Ramos (cell line): ENCODE results near the gene UTS2.

ENCODE experiments used
- in situ Hi-C: fragments of 300-500 bp; cut with MboI; formaldehyde crosslinking; loops from one replicate; pipeline ENCODE4 v1.14.3; 2022; ENCODE audit warnings: low sequenced_read_pairs; ENCODE audit not compliant: unreplicated experiment

The UTS2 gene

GRCh38 chr1:7865978-7866377 lies 13.1 kb upstream of the UTS2 start:
- in situ Hi-C loops = no loop called here

- in situ Hi-C loops = no loop called here
Measured at GRCh38 chr1:7863756-7864328, 11.0 kb upstream of the UTS2 start.

GRCh38 chr1:7862211-7863060 lies 9.6 kb upstream of the UTS2 start:
- in situ Hi-C loops = no loop called here

GRCh38 chr1:7861452-7861851 lies 8.6 kb upstream of the UTS2 start:
- in situ Hi-C loops = no loop called here

GRCh38 chr1:7860130-7860529 lies 7.3 kb upstream of the UTS2 start:
- in situ Hi-C loops = no loop called here

- in situ Hi-C loops = no loop called here
Measured at GRCh38 chr1:7859406-7859805, 6.5 kb upstream of the UTS2 start.

- in situ Hi-C loops = no loop called here
Measured at GRCh38 chr1:7857985-7858384, 5.1 kb upstream of the UTS2 start.

- in situ Hi-C loops = no loop called here
Measured at GRCh38 chr1:7857000-7857399, 4.1 kb upstream of the UTS2 start.

- in situ Hi-C loops = no loop called here
Measured at GRCh38 chr1:7856345-7856744, 3.5 kb upstream of the UTS2 start.

GRCh38 chr1:7853684-7854026 lies 790 bp upstream of the UTS2 start:
- in situ Hi-C loops = no loop called here

GRCh38 chr1:7850786-7851185 lies 2.1 kb downstream of the UTS2 start:
- in situ Hi-C loops = no loop called here

GRCh38 chr1:7847599-7847998 lies 5.3 kb downstream of the UTS2 start:
- in situ Hi-C loops = no loop called here

GRCh38 chr1:7846656-7847055 lies 6.2 kb downstream of the UTS2 start:
- in situ Hi-C loops = no loop called here

GRCh38 chr1:7845761-7846160 lies 7.1 kb downstream of the UTS2 start:
- in situ Hi-C loops = no loop called here

GRCh38 chr1:7842517-7842916 lies 10.3 kb downstream of the UTS2 start:
- in situ Hi-C loops = no loop called here

GRCh38 chr1:7839526-7839925 lies 13.3 kb downstream of the UTS2 start:
- in situ Hi-C loops = no loop called here

- in situ Hi-C loops = no loop called here
Measured at GRCh38 chr1:7838714-7839113, 14.2 kb downstream of the UTS2 start.

GRCh38 chr1:7833035-7833434 lies 19.8 kb downstream of the UTS2 start:
- in situ Hi-C loops = no loop called here

GRCh38 chr1:7831458-7831857 lies 21.4 kb downstream of the UTS2 start:
- in situ Hi-C loops = no loop called here

GRCh38 chr1:7827126-7827955 lies 25.5 kb downstream of the UTS2 start:
- in situ Hi-C loops = no loop called here

- in situ Hi-C loops = no loop called here
Measured at GRCh38 chr1:7826363-7826762, 26.5 kb downstream of the UTS2 start.
